H1 (cell line): ENCODE results near the gene SORBS1. TPM values are rescaled to one million over a fixed set of nuclear protein-coding genes. Genes with fewer than 3 reads are reported as not detected.

Experiments used
- CTCF ChIA-PET: fragments of 300-600 bp; sonication (Branson Sonifier 250); formaldehyde crosslinking; loops from one replicate; lab custom pipeline; 2021; ENCODE audit not compliant: partially characterized antibody; lab: Charles Lee
- POLR2A ChIA-PET: fragments of 300-600 bp; sonication (Branson Sonifier 250); formaldehyde crosslinking; loops from one replicate; lab custom pipeline; 2021; ENCODE audit warnings: inconsistent platforms; ENCODE audit not compliant: partially characterized antibody; lab: Charles Lee
- DNase-seq, 2 experiments: peaks; one replicate each; pipeline versions ENCODE4 v3.0.0 to v3.0.0-alpha.2; 2010 to 2022; ENCODE audit warnings: low spot score in 2 of 2, low read depth in 1 of 2, mixed read lengths in 1 of 2
- FAIRE-seq: peaks from 2 replicates; lab custom pipeline; 2011; peaks lifted over from hg19 to GRCh38; lab: Jason Lieb, UNC
- H2AFZ ChIP-seq: 2 replicates; pipeline ENCODE4 v1.8.1; 2012; ENCODE audit warnings: low read length, inconsistent platforms
- H2AK5ac ChIP-seq: 2 replicates; pipeline ENCODE4 v1.6.1; 2013; ENCODE audit warnings: low read depth, low read length
- H2BK120ac ChIP-seq: replicated peaks from 2 replicates; pipeline ENCODE3; 2013; ENCODE audit warnings: low read depth, low read length, inconsistent platforms
- H2BK12ac ChIP-seq: 2 replicates; pipeline ENCODE4 v1.6.1; 2013; ENCODE audit warnings: low read depth, low read length
- H2BK15ac ChIP-seq: 2 replicates; pipeline ENCODE4 v1.6.1; 2013; ENCODE audit warnings: low read length
- H2BK20ac ChIP-seq: 2 replicates; pipeline ENCODE4 v1.6.1; 2013; ENCODE audit warnings: low read length
- H2BK5ac ChIP-seq: 2 replicates; pipeline ENCODE4 v1.6.1; 2013; ENCODE audit warnings: low read depth, low read length
- H3K14ac ChIP-seq: 2 replicates; pipeline ENCODE4 v1.6.1; 2013; ENCODE audit warnings: inconsistent platforms; ENCODE audit not compliant: insufficient read length
- H3K18ac ChIP-seq: 2 replicates; pipeline ENCODE4 v1.6.1; 2013; ENCODE audit warnings: low read length; ENCODE audit errors: extremely low read depth
- H3K23ac ChIP-seq: 2 replicates; pipeline ENCODE4 v1.6.1; 2013; ENCODE audit warnings: inconsistent platforms; ENCODE audit not compliant: insufficient read length
- H3K23me2 ChIP-seq: 2 replicates; pipeline ENCODE4 v1.6.1; 2013; ENCODE audit warnings: low read depth, low read length
- H3K27ac ChIP-seq: 2 replicates; pipeline ENCODE4 v1.6.1; 2011; ENCODE audit warnings: low read depth, low read length, inconsistent platforms
- H3K27me3 ChIP-seq, 4 experiments: replicated peaks in 1 of 4; 1 replicate in 1 of 4; 2 replicates in 3 of 4; pipeline versions ENCODE4 v1.6.1 to v1.8.1; 2011 to 2013; ENCODE audit warnings: low read length in 3 of 4, mild to moderate bottlenecking in 3 of 4, inconsistent platforms in 2 of 4, mixed read lengths in 2 of 4, moderate library complexity in 1 of 4; ENCODE audit not compliant: control insufficient read depth in 3 of 4, insufficient read depth in 3 of 4; ENCODE audit errors: extremely low read depth in 1 of 4
- H3K36me3 ChIP-seq, 4 experiments: 2 replicates each; pipeline versions ENCODE4 v1.6.1 to v1.8.1; 2011 to 2013; ENCODE audit warnings: mild to moderate bottlenecking in 4 of 4, low read length in 3 of 4, moderate library complexity in 2 of 4, control low read depth in 1 of 4, inconsistent platforms in 1 of 4; ENCODE audit not compliant: insufficient read depth in 4 of 4, control insufficient read depth in 2 of 4
- H3K4ac ChIP-seq: replicated peaks from 2 replicates; pipeline ENCODE3; 2013; ENCODE audit warnings: low read length, low read depth, mixed read lengths, inconsistent platforms; ENCODE audit not compliant: insufficient read length
- H3K4me1 ChIP-seq, 4 experiments: replicated peaks in 1 of 4; 1 replicate in 1 of 4; 2 replicates in 3 of 4; pipeline versions ENCODE4 v1.6.1 to v1.8.1; 2011 to 2013; ENCODE audit warnings: low read length in 3 of 4, inconsistent platforms in 2 of 4, mixed read lengths in 1 of 4; ENCODE audit not compliant: insufficient read depth in 4 of 4, control insufficient read depth in 3 of 4
- H3K4me2 ChIP-seq, 2 experiments: 2 replicates each; pipeline versions ENCODE4 v1.6.1 to v1.8.1; 2011 to 2013; ENCODE audit warnings: low read depth in 2 of 2, low read length in 2 of 2, control low read depth in 1 of 2, inconsistent platforms in 1 of 2, mild to moderate bottlenecking in 1 of 2; ENCODE audit not compliant: insufficient read depth in 1 of 2
- H3K4me3 ChIP-seq, 4 experiments: fragments of 200-600, 300-600 bp in 1 of 4; sonication (generic), shearing (Covaris generic), sonication (Bioruptor Twin) in 1 of 4; 2 replicates each; pipeline versions ENCODE4 v1.5.1 to v1.8.1; 2011 to 2016; ENCODE audit warnings: low read length in 4 of 4, low read depth in 3 of 4, control low read depth in 2 of 4, inconsistent platforms in 2 of 4, mild to moderate bottlenecking in 2 of 4, mixed read lengths in 1 of 4, moderate library complexity in 1 of 4; ENCODE audit not compliant: insufficient read depth in 2 of 4; ENCODE audit errors: extremely low read depth in 1 of 4
- H3K56ac ChIP-seq: replicated peaks from 2 replicates; pipeline ENCODE3; 2013; ENCODE audit warnings: low read depth, mild to moderate bottlenecking, mixed read lengths, low read length, inconsistent platforms; ENCODE audit not compliant: insufficient read length
- H3K79me1 ChIP-seq: 2 replicates; pipeline ENCODE4 v1.6.1; 2013; ENCODE audit warnings: low read depth, low read length, control low read depth
- H3K79me2 ChIP-seq, 2 experiments: 2 replicates each; pipeline versions ENCODE4 v1.6.1 to v1.8.1; 2012 to 2013; ENCODE audit warnings: low read length in 2 of 2, mild to moderate bottlenecking in 2 of 2, inconsistent platforms in 1 of 2; ENCODE audit not compliant: insufficient read depth in 2 of 2, control insufficient read depth in 1 of 2
- H3K9ac ChIP-seq, 4 experiments: replicated peaks in 1 of 4; 1 replicate in 1 of 4; 2 replicates in 3 of 4; pipeline versions ENCODE4 v1.6.1 to v1.8.1; 2011 to 2013; ENCODE audit warnings: low read depth in 3 of 4, low read length in 3 of 4, control low read depth in 2 of 4, mild to moderate bottlenecking in 2 of 4, moderate library complexity in 2 of 4, inconsistent platforms in 1 of 4; ENCODE audit errors: extremely low read depth in 1 of 4
- H3K9me3 ChIP-seq, 2 experiments: 2 replicates each; pipeline versions ENCODE4 v1.6.1 to v1.8.1; 2012 to 2013; ENCODE audit warnings: mild to moderate bottlenecking in 2 of 2, moderate library complexity in 2 of 2, control low read depth in 1 of 2, inconsistent platforms in 1 of 2, low read depth in 1 of 2, low read length in 1 of 2, mixed read lengths in 1 of 2; ENCODE audit not compliant: insufficient read depth in 2 of 2
- H4K20me1 ChIP-seq, 2 experiments: replicated peaks in 1 of 2; 2 replicates each; pipeline versions ENCODE3 to v1.8.1; 2011 to 2013; ENCODE audit warnings: inconsistent platforms in 2 of 2, low read length in 2 of 2, mild to moderate bottlenecking in 1 of 2; ENCODE audit not compliant: insufficient read depth in 2 of 2, control insufficient read depth in 1 of 2
- H4K5ac ChIP-seq: 2 replicates; pipeline ENCODE4 v1.6.1; 2013; ENCODE audit warnings: low read length, low read depth, mixed read lengths, inconsistent platforms; ENCODE audit not compliant: insufficient read length
- H4K8ac ChIP-seq: 2 replicates; pipeline ENCODE4 v1.8.0; 2013; ENCODE audit warnings: mild to moderate bottlenecking, moderate library complexity, low read length, inconsistent platforms; ENCODE audit not compliant: insufficient read depth; ENCODE audit errors: extremely low read depth
- H4K91ac ChIP-seq: replicated peaks from 2 replicates; pipeline ENCODE3; 2013; ENCODE audit warnings: low read length, mixed read lengths, inconsistent platforms; ENCODE audit not compliant: insufficient read length
- ASH2L ChIP-seq: fragments of 200-600, 300-600 bp; sonication (generic); IDR thresholded peaks from one replicate; pipeline ENCODE4 v1.7.1; 2017; ENCODE audit warnings: low read length
- ATF3 ChIP-seq: IDR thresholded peaks from 2 replicates; pipeline ENCODE4 v1.6.1; 2011; ENCODE audit warnings: low read depth, mild to moderate bottlenecking, low read length; ENCODE audit not compliant: insufficient read depth
- HDAC6 ChIP-seq: IDR thresholded peaks from one replicate; pipeline ENCODE4 v1.7.1; 2012; ENCODE audit warnings: low read depth, mild to moderate bottlenecking, inconsistent platforms, low read length, moderate library complexity
- MAFK ChIP-seq: IDR thresholded peaks from 2 replicates; pipeline ENCODE4 v1.6.1; 2012; ENCODE audit warnings: low read depth, mild to moderate bottlenecking, improper control_type of control experiment, low read length
- NANOG ChIP-seq: IDR thresholded peaks from 2 replicates; pipeline ENCODE4 v1.6.1; 2011; ENCODE audit warnings: low read length, low read depth, mild to moderate bottlenecking, inconsistent platforms; ENCODE audit not compliant: insufficient read depth, poor library complexity, severe bottlenecking
- SP1 ChIP-seq: IDR thresholded peaks from 2 replicates; pipeline ENCODE4 v1.6.1; 2011; ENCODE audit warnings: low read depth, low read length
- WGBS, 2 experiments: shearing (Covaris generic) in 1 of 2; methylation state at CpG; one replicate each; pipeline versions ENCODE4 v1.1.6 to v1.1.7; 2013 to 2015; ENCODE audit warnings: low lambda C conversion rate in 2 of 2, mixed read lengths in 2 of 2, inconsistent platforms in 1 of 2, low coverage in 1 of 2, missing lambda C conversion rate in 1 of 2; ENCODE audit not compliant: insufficient replicate concordance in 2 of 2, insufficient coverage in 1 of 2, insufficient read length in 1 of 2; ENCODE audit errors: extremely low coverage in 1 of 2, missing lambda C conversion rate in 1 of 2; 5-methylcytosine and 5-hydroxymethylcytosine counted together
- polyA plus RNA-seq, 7 experiments: library from polyadenylated mRNA; depleted of rRNA in 3 of 7; stranded (reverse) in 5 of 7; unstranded in 2 of 7; fragments of >200 nt in 5 of 7; fragments of 200-250 nt in 2 of 7; gene quantifications; 1 replicate in 5 of 7; 2 replicates in 1 of 7; 4 replicates in 1 of 7; pipeline versions ENCODE4 v1.2.1 to v1.2.3, GENCODE V29; 2011 to 2013; ENCODE audit warnings: missing spikeins in 2 of 7, mixed read lengths in 2 of 7
- total RNA-seq: library from RNA; stranded (reverse); fragmentation: NEBNext Ultra II Directional; extraction: Animal tissue kit (Norgen Biotek cat#: 25700); gene quantifications from 2 replicates; pipeline ENCODE4 v1.2.1, GENCODE V29; 2021

The SORBS1 gene
- total and polyA plus RNA-seq, 2 of the 8 experiments (the other 6 are each of a cell fraction or from before 2014, with no cell fraction given) = 16.0 to 35.0 TPM

GRCh38 chr10:95477175-95477520 lies 84.0 kb downstream of the SORBS1 start:
- Histone ChIP-seq H3K4ac (no peak overlapping the region), H3K9me3 (no peaks in the 10 kb centered on the region), H3K79me1 (no peaks in the 10 kb centered on the region), H3K4me2 (peak overlapping the region; percentile 36 to 62; a peak in 3 of 4 replicates), H2AFZ (no peak overlapping the region), H3K14ac (no peak overlapping the region), H3K9ac (no peak overlapping the region), H3K27ac (peak overlapping the region; percentile 80), H3K18ac (peak overlapping the region; percentile 65), H4K5ac (no peak overlapping the region), H2BK20ac (no peak overlapping the region; the same call in 1 of the 2 replicates), H4K8ac (no peak overlapping the region), H4K20me1 (no peaks in the 10 kb centered on the region), H2BK5ac (peak overlapping the region; percentile 87; the same call in 1 of the 2 replicates), H3K23ac (no peak overlapping the region), H3K27me3 (no peaks in the 10 kb centered on the region), H2BK120ac (no peak overlapping the region), H2AK5ac (0 out of 2 replicates have a peak overlapping the region, but pooled peaks have one; percentile 4), H3K36me3 (no peaks in the 10 kb centered on the region), H4K91ac (peak overlapping the region; percentile 81), H3K56ac (no peak overlapping the region), H3K4me1 (peaks cover 13 to 36% (median 26%) of the 10 kb centered on the region in 4 experiments), H2BK12ac (peak overlapping the region; percentile 75), H3K4me3 (peak overlapping the region in 1 of 4 experiments; percentile 38; a peak in 1 of 8 replicates), H3K23me2 (no peaks in the 10 kb centered on the region), H2BK15ac (0 out of 2 replicates have a peak overlapping the region, but pooled peaks have one; percentile 25), H3K79me2 (peaks cover 0 to 22% of the 10 kb centered on the region in 2 experiments; a peak in 2 of 4 replicates)
- ChIA-PET CTCF (interaction anchor here (0.6 to 7.6 kb wide), 11 partner anchors 12 to 402 kb away, joined by 3 to 61 read pairs (median 6); no protein-coding TSS in a partner anchor), POLR2A (interaction anchor here (0.8 to 1.4 kb wide), 6 partner anchors 8 to 123 kb away, joined by 3 to 4 read pairs (median 3); no protein-coding TSS in a partner anchor)
- WGBS, 2 experiments = 36% methylated on average over 2 of the region's 2 CpGs; no CpG with 5 or more reads in 1 of the 2 experiments
- TF ChIP-seq ASH2L (no peak), MAFK (no peak), SP1 (no peak), ATF3 (no peak), NANOG (no peak), HDAC6 (no peak)
- DNase-seq = no peak
- no peak for FAIRE-seq
